K562 (cell line): ENCODE measurements around the gene GFM1. TPM values are rescaled to one million over a fixed set of nuclear protein-coding genes. Genes with fewer than 3 reads are reported as not detected.

Source experiments
- ATAC-seq: fragments of 200-7000 bp; cut with Tn5 transposase; 3 replicates; pipeline ENCODE4 v1.9.1; 2020; ENCODE audit warnings: moderate library complexity
- BruUV-seq: library from RNA; stranded (reverse); fragments of 400-500 nt; replicated peaks from 2 replicates; lab custom pipeline; 2021; lab: Mats Ljungman, UMichigan
- CTCF ChIA-PET: fragments of 300-600 bp; formaldehyde crosslinking; extraction: SDS; loops from one replicate; lab custom pipeline; 2021; ENCODE audit warnings: low intra/inter-chr PET ratio; lab: Yijun Ruan, JAX
- POLR2A ChIA-PET: fragments of 300-600, 350-650 bp; sonication (Branson Sonifier 250); formaldehyde crosslinking; extraction: SDS; loops from one replicate; lab custom pipeline; 2021; ENCODE audit warnings: antibody characterized with exemption, inconsistent platforms; lab: Yijun Ruan, JAX
- DNase-seq, 4 experiments: peaks; one replicate each; pipeline versions ENCODE4 v3.0.0 to v3.0.0-alpha.2; 2011 to 2018; ENCODE audit warnings: low spot score in 3 of 4, mixed read lengths in 3 of 4; ENCODE audit errors: extremely low read depth in 1 of 4
- FAIRE-seq: peaks from 2 replicates; lab custom pipeline; 2011; peaks lifted over from hg19 to GRCh38; lab: Jason Lieb, UNC
- H2AFZ ChIP-seq: 2 replicates; pipeline ENCODE4 v1.6.0; 2011; ENCODE audit warnings: low read depth, low read length, control low read depth, inconsistent platforms
- H3K27ac ChIP-seq: fragments of 200-600 bp; 3 replicates; pipeline ENCODE4 v1.8.0; 2011; ENCODE audit warnings: low read depth, mild to moderate bottlenecking, control low read depth, inconsistent platforms, low read length, moderate library complexity, mixed read lengths; ENCODE audit errors: extremely low read depth
- H3K27me3 ChIP-seq, 2 experiments: fragments of 300-600 bp in 1 of 2; 2 replicates in 1 of 2; 3 replicates in 1 of 2; pipeline versions ENCODE4 v1.6.0 to v1.8.0; 2011; ENCODE audit warnings: inconsistent platforms in 2 of 2, low read length in 2 of 2, mild to moderate bottlenecking in 1 of 2, mixed read lengths in 1 of 2, moderate library complexity in 1 of 2; ENCODE audit not compliant: control insufficient read depth in 2 of 2, insufficient read depth in 2 of 2
- H3K36me3 ChIP-seq: fragments of 300-600 bp; 3 replicates; pipeline ENCODE4 v1.8.0; 2011; ENCODE audit warnings: mild to moderate bottlenecking, low read length, inconsistent platforms; ENCODE audit not compliant: control insufficient read depth, insufficient read depth
- H3K4me1 ChIP-seq, 2 experiments: fragments of 200-600 bp in 1 of 2; replicated peaks in 1 of 2; 2 replicates in 1 of 2; 3 replicates in 1 of 2; pipeline versions ENCODE4 v1.5.1 to v1.8.0; 2011; ENCODE audit warnings: inconsistent platforms in 2 of 2, low read length in 2 of 2, mild to moderate bottlenecking in 1 of 2, mixed read lengths in 1 of 2, moderate library complexity in 1 of 2; ENCODE audit not compliant: control insufficient read depth in 2 of 2, insufficient read depth in 2 of 2
- H3K4me2 ChIP-seq: 2 replicates; pipeline ENCODE4 v1.6.1; 2011; ENCODE audit warnings: low read length, control low read depth, inconsistent platforms, mixed read lengths; ENCODE audit not compliant: insufficient read depth
- H3K4me3 ChIP-seq: fragments of 200-600 bp; sonication (generic), shearing (Covaris generic); 2 replicates; pipeline ENCODE4 v1.5.1; 2016; ENCODE audit warnings: control low read depth, inconsistent platforms
- H3K79me2 ChIP-seq: fragments of 200-600 bp; 3 replicates; pipeline ENCODE4 v1.8.0; 2011; ENCODE audit warnings: low read length, inconsistent platforms; ENCODE audit not compliant: control insufficient read depth, insufficient read depth
- H3K9ac ChIP-seq, 2 experiments: 2 replicates each; pipeline versions ENCODE4 v1.6.0 to v1.6.1; 2011; ENCODE audit warnings: low read depth in 2 of 2, low read length in 2 of 2, control low read depth in 1 of 2, inconsistent platforms in 1 of 2, mild to moderate bottlenecking in 1 of 2, mixed read lengths in 1 of 2; ENCODE audit not compliant: insufficient read depth in 1 of 2
- H3K9me1 ChIP-seq: one replicate; pipeline ENCODE4 v1.6.0; 2011; ENCODE audit warnings: inconsistent platforms, mild to moderate bottlenecking, low read length, moderate library complexity; ENCODE audit not compliant: control insufficient read depth, insufficient read depth
- H3K9me3 ChIP-seq: replicated peaks from 2 replicates; pipeline ENCODE4 v1.5.1; 2011; ENCODE audit warnings: low read depth, low read length, inconsistent platforms; ENCODE audit not compliant: control insufficient read depth, insufficient read depth
- H4K20me1 ChIP-seq: replicated peaks from 2 replicates; pipeline ENCODE4 v1.6.1; 2011; ENCODE audit warnings: low read length, inconsistent platforms, mixed read lengths; ENCODE audit not compliant: control insufficient read depth, insufficient read depth
- CTCF ChIP-seq, 3 experiments: IDR thresholded peaks in 2 of 3; conservative IDR thresholded peaks in 1 of 3; 2 replicates each; pipeline ENCODE4 v1.5.1; 2011 to 2012; ENCODE audit warnings: low read length in 3 of 3, mild to moderate bottlenecking in 3 of 3, control low read depth in 2 of 3, improper control_type of control experiment in 1 of 3, inconsistent platforms in 1 of 3, low read depth in 1 of 3, mixed read lengths in 1 of 3, moderate library complexity in 1 of 3; ENCODE audit not compliant: insufficient read depth in 2 of 3
- E2F8 ChIP-seq: fragments of 450-650 bp; IDR thresholded peaks from 2 replicates; pipeline ENCODE4 v1.7.1; 2018; ENCODE audit warnings: mild to moderate bottlenecking, low read depth; ENCODE audit not compliant: partially characterized antibody
- JUND ChIP-seq, 2 experiments: IDR thresholded peaks; 2 replicates in 1 of 2; 3 replicates in 1 of 2; pipeline ENCODE4 v1.6.1; 2011; ENCODE audit warnings: borderline replicate concordance in 2 of 2, low read depth in 2 of 2, low read length in 2 of 2, improper control_type of control experiment in 1 of 2, missing biosample characterization in 1 of 2, missing genetic modification characterization in 1 of 2, missing genetic modification reagents in 1 of 2
- POLR2G ChIP-seq: fragments of 200-400 bp; formaldehyde crosslinking; IDR thresholded peaks from 2 replicates; pipeline ENCODE4 v1.6.1; 2017; ENCODE audit warnings: low read depth, mild to moderate bottlenecking, antibody characterized with exemption, low read length, moderate library complexity
- RAD21 ChIP-seq, 2 experiments: fragments of 250-450 bp in 1 of 2; fragments of 450-650 bp in 1 of 2; sonication (Bioruptor Pico) in 1 of 2; formaldehyde crosslinking in 1 of 2; IDR thresholded peaks in 1 of 2; conservative IDR thresholded peaks in 1 of 2; 2 replicates each; pipeline versions ENCODE4 v1.4.0 to v1.8.0; 2020 to 2022; ENCODE audit warnings: mild to moderate bottlenecking in 2 of 2, moderate library complexity in 1 of 2
- ZBTB33 ChIP-seq: sonication (generic); formaldehyde crosslinking; IDR thresholded peaks from 2 replicates; pipeline ENCODE4 v1.8.1; 2023; ENCODE audit warnings: mild to moderate bottlenecking, missing genetic modification reagents
- ZNF124 ChIP-seq: sonication (generic); formaldehyde crosslinking; IDR thresholded peaks from 2 replicates; pipeline ENCODE4 v1.8.1; 2022; ENCODE audit warnings: missing genetic modification reagents
- ZNF511 ChIP-seq: sonication (generic); formaldehyde crosslinking; IDR thresholded peaks from 2 replicates; pipeline ENCODE4 v1.8.0; 2022; ENCODE audit warnings: mild to moderate bottlenecking, missing genetic modification reagents
- WGBS: fragments of 100-300 bp; shearing (Covaris generic); methylation state at CpG from one replicate; pipeline ENCODE4 v1.1.6; 2016; ENCODE audit warnings: low coverage, mixed read lengths; ENCODE audit not compliant: insufficient coverage; ENCODE audit errors: missing lambda C conversion rate; 5-methylcytosine and 5-hydroxymethylcytosine counted together
- in situ Hi-C: fragments of 300-500 bp; cut with MboI; formaldehyde crosslinking; loops from 4 replicates; pipeline ENCODE4 v1.15.0; 2018; ENCODE audit warnings: inconsistent platforms, mixed read lengths
- intact Hi-C: fragments of 100-400 bp; cut with micrococcal nuclease; formaldehyde crosslinking; loops from 2 replicates; pipeline ENCODE4 v1.14.2; 2022
- polyA plus RNA-seq, 8 experiments: library from polyadenylated mRNA; depleted of rRNA in 4 of 8; stranded (reverse) in 5 of 8; unstranded in 3 of 8; fragments of >200 nt; fragmentation: Nextera tagmentation in 2 of 8; fragmentation: Illumina TruSeq in 1 of 8; extraction: Ambion mirVana in 2 of 8; extraction: Trizol in 1 of 8; gene quantifications; 2 replicates each; pipeline versions ENCODE4 v1.2.1 to v1.2.3, GENCODE V29; 2011 to 2014; ENCODE audit warnings: inconsistent platforms in 1 of 8, missing spikeins in 1 of 8
- total RNA-seq, 7 experiments: library from RNA; depleted of rRNA in 6 of 7; stranded (reverse); fragments of >200 nt in 6 of 7; fragmentation: Illumina TruSeq in 2 of 7; extraction: Trizol in 2 of 7; gene quantifications; 2 replicates each; pipeline versions ENCODE4 v1.2.1 to v1.2.3, GENCODE V29; 2011 to 2021; ENCODE audit warnings: low replicate concordance in 1 of 7

The GFM1 gene
- total and polyA plus RNA-seq, 9 of the 15 experiments (the other 6 are each of a cell fraction or from before 2014, with no cell fraction given): 38.9 to 86.7 (median 64.8) TPM

GRCh38 chr3:158672215-158673176 lies 28.2 kb downstream of the GFM1 start, which contains the start of gene LXN:
Gene LXN (minus strand): TSS chr3:158672648. CDS start chr3:158672478, 170 bp downstream.
- peak; percentile 92 for ATAC-seq
- Histone ChIP-seq H3K4me1 (peaks cover 2 to 6% of the 10 kb centered on the region in 2 experiments; a peak in 2 of 5 replicates), H3K4me3 (no peak within 1 kb of the TSS), H3K36me3 (peaks cover 77% of the 10 kb centered on the region), H3K79me2 (no peaks in the 10 kb centered on the region), H3K4me2 (no peak within 1 kb of the TSS), H4K20me1 (no peaks in the 10 kb centered on the region), H3K9ac (no peak within 1 kb of the TSS), H3K27ac (no peak within 1 kb of the TSS), H3K27me3 (no peaks in the 10 kb centered on the region), H3K9me3 (no peaks in the 10 kb centered on the region), H3K9me1 (no peaks in the 10 kb centered on the region), H2AFZ (no peak within 1 kb of the TSS)
- no peak for FAIRE-seq
- in situ Hi-C loops: no loop called here
- TF ChIP-seq ZNF511 (no peak), POLR2G (peak; percentile 20; the same call in 1 of the 2 replicates), CTCF (IDR thresholded peaks at IDR 0.05 in 2 of 3, conservative IDR thresholded peaks at IDR 0.05 in 1 of 3; ENCODE audit: insufficient read depth in 2 of 3, low read depth in 1 of 3, low read length in 3 of 3) (peak; percentile 46 to 85 (median 63)), E2F8 (no peak), RAD21 (CRISPR knock-in tag; conservative IDR thresholded peaks at IDR 0.05 in 1 of 2, IDR thresholded peaks at IDR 0.05 in 1 of 2) (peak in 1 of 2 experiments; percentile 24; a peak in 2 of 4 replicates), ZBTB33 (CRISPR knock-in tag) (peak; percentile 66; the same call in 1 of the 2 replicates), ZNF124 (CRISPR knock-in tag) (no peak), JUND (IDR thresholded peaks at IDR 0.05; ENCODE audit: borderline replicate concordance, low read depth, low read length) (no peak), JUND (tag; IDR thresholded peaks at IDR 0.05; ENCODE audit: borderline replicate concordance, low read depth, low read length) (no peak)
- BruUV-seq: no TSS peak
- intact Hi-C loops: loop anchor here (5.0 kb wide), 1 partner anchor 590 kb away; no protein-coding TSS in a partner anchor
- POLR2A ChIA-PET: no interaction called here
- CTCF ChIA-PET: no interaction called here
- WGBS: 87% methylated on average over 24 of the region's 30 CpGs
- DNase-seq: peak; percentile 25 to 50 (median 44)
